Measurements from ENCODE around the gene EBLN1. TPM values are rescaled to one million over a fixed set of nuclear protein-coding genes. Genes with fewer than 3 reads are reported as not detected.

The EBLN1 gene
- total RNA-seq (not detected in 2 replicates), polyA plus RNA-seq (not detected in 2 replicates), polyA minus RNA-seq (ENCODE audit: low replicate concordance) (not detected in 2 replicates)
- not detected in 2 replicates for polyA plus RNA-seq (2012)

- no peak within 1 kb of the TSS for H3K4me2 ChIP-seq (ENCODE audit: extremely low read depth, insufficient read depth, low read length)
- H3K27me3 ChIP-seq (ENCODE audit: control insufficient read depth, insufficient read depth, low read length) = no peaks in the 10 kb centered on the region
- H3K9ac ChIP-seq (ENCODE audit: insufficient read depth, low read length) = no peak within 1 kb of the TSS
- H4K20me1 ChIP-seq (ENCODE audit: control insufficient read depth, extremely low read depth, insufficient read depth, low read length) = no peaks in the 10 kb centered on the region
- no peak for TF ChIP-seq EZH2 (IDR thresholded peaks at IDR 0.05; ENCODE audit: low read length, missing control alignments)
- no peak for TF ChIP-seq CTCF (conservative IDR thresholded peaks at IDR 0.05 in 1 of 2, IDR thresholded peaks at IDR 0.05 in 1 of 2; ENCODE audit: low read depth in 1 of 2, low read length in 2 of 2)
- no peaks in the 10 kb centered on the region for H3K4me1 ChIP-seq (ENCODE audit: control insufficient read depth, extremely low read depth, insufficient read depth, low read length)
- H2AFZ ChIP-seq (ENCODE audit: low read length) = no peak within 1 kb of the TSS
- no peak within 1 kb of the TSS for H3K27ac ChIP-seq (ENCODE audit: insufficient read depth, low read length)
- H3K79me2 ChIP-seq (ENCODE audit: control insufficient read depth, insufficient read depth, low read length) = no peaks in the 10 kb centered on the region
- no peak within 1 kb of the TSS for H3K4me3 ChIP-seq (replicated peaks in 1 of 4; ENCODE audit: control extremely low read depth in 1 of 4, insufficient read depth in 1 of 4, low read depth in 3 of 4, low read length in 4 of 4)
- no peak for DNase-seq (ENCODE audit: low read depth in 2 of 2)
- no peaks in the 10 kb centered on the region for H3K36me3 ChIP-seq (ENCODE audit: control insufficient read depth, insufficient read depth, low read length)
- H3K9me3 ChIP-seq (ENCODE audit: control insufficient read depth, insufficient read depth, low read depth, low read length) = no peaks in the 10 kb centered on the region
These were observed at the start of gene EBLN1 for GRCh38 chr10:22217842-22218241. Gene EBLN1, minus strand, starts transcription at chr10:22218015. Its CDS starts 8,032 bp downstream, at chr10:22209983.

- Histone ChIP-seq H3K4me2 (ENCODE audit: extremely low read depth, insufficient read depth, low read length) (no peak overlapping the region), H3K36me3 (ENCODE audit: control insufficient read depth, insufficient read depth, low read length) (no peaks in the 10 kb centered on the region), H3K4me1 (ENCODE audit: control insufficient read depth, extremely low read depth, insufficient read depth, low read length) (no peaks in the 10 kb centered on the region), H3K79me2 (ENCODE audit: control insufficient read depth, insufficient read depth, low read length) (no peaks in the 10 kb centered on the region), H3K9me3 (ENCODE audit: control insufficient read depth, insufficient read depth, low read depth, low read length) (no peaks in the 10 kb centered on the region), H3K9ac (ENCODE audit: insufficient read depth, low read length) (no peak overlapping the region), H3K27me3 (ENCODE audit: control insufficient read depth, insufficient read depth, low read length) (no peaks in the 10 kb centered on the region), H3K27ac (ENCODE audit: insufficient read depth, low read length) (no peak overlapping the region), H3K4me3 (replicated peaks in 1 of 4; ENCODE audit: control extremely low read depth in 1 of 4, insufficient read depth in 1 of 4, low read depth in 3 of 4, low read length in 4 of 4) (no peak overlapping the region), H2AFZ (ENCODE audit: low read length) (no peak overlapping the region), H4K20me1 (ENCODE audit: control insufficient read depth, extremely low read depth, insufficient read depth, low read length) (no peaks in the 10 kb centered on the region)
- no peak for DNase-seq (ENCODE audit: low read depth in 2 of 2)
- no peak for TF ChIP-seq CTCF (conservative IDR thresholded peaks at IDR 0.05 in 1 of 2, IDR thresholded peaks at IDR 0.05 in 1 of 2; ENCODE audit: low read depth in 1 of 2, low read length in 2 of 2)
- TF ChIP-seq EZH2 (IDR thresholded peaks at IDR 0.05; ENCODE audit: low read length, missing control alignments) = no peak
These were observed 48.2 kb upstream of the EBLN1 start for GRCh38 chr10:22265839-22266537.

GRCh38 chr10:22263106-22263505 is 45.3 kb upstream of the EBLN1 start:
- Histone ChIP-seq H2AFZ (ENCODE audit: low read length) (no peak overlapping the region), H3K27ac (ENCODE audit: insufficient read depth, low read length) (no peak overlapping the region), H3K79me2 (ENCODE audit: control insufficient read depth, insufficient read depth, low read length) (no peaks in the 10 kb centered on the region), H3K27me3 (ENCODE audit: control insufficient read depth, insufficient read depth, low read length) (no peaks in the 10 kb centered on the region), H3K9me3 (ENCODE audit: control insufficient read depth, insufficient read depth, low read depth, low read length) (no peaks in the 10 kb centered on the region), H3K4me1 (ENCODE audit: control insufficient read depth, extremely low read depth, insufficient read depth, low read length) (no peaks in the 10 kb centered on the region), H3K4me3 (replicated peaks in 1 of 4; ENCODE audit: control extremely low read depth in 1 of 4, insufficient read depth in 1 of 4, low read depth in 3 of 4, low read length in 4 of 4) (no peak overlapping the region), H4K20me1 (ENCODE audit: control insufficient read depth, extremely low read depth, insufficient read depth, low read length) (no peaks in the 10 kb centered on the region), H3K9ac (ENCODE audit: insufficient read depth, low read length) (no peak overlapping the region), H3K4me2 (ENCODE audit: extremely low read depth, insufficient read depth, low read length) (no peak overlapping the region), H3K36me3 (ENCODE audit: control insufficient read depth, insufficient read depth, low read length) (no peaks in the 10 kb centered on the region)
- no peak for TF ChIP-seq CTCF (conservative IDR thresholded peaks at IDR 0.05 in 1 of 2, IDR thresholded peaks at IDR 0.05 in 1 of 2; ENCODE audit: low read depth in 1 of 2, low read length in 2 of 2)
- no peak for TF ChIP-seq EZH2 (IDR thresholded peaks at IDR 0.05; ENCODE audit: low read length, missing control alignments)
- no peak for DNase-seq (ENCODE audit: low read depth in 2 of 2)

Measured in fibroblast of lung (primary cell).